GM19468 (cell line): Measurements from ENCODE around the gene DDX24.

Source experiments
- ATAC-seq: cut with Tn5 transposase; IDR thresholded peaks from one replicate; pipeline ENCODE4 v1.9.1; 2021; ENCODE audit warnings: mild to moderate bottlenecking, moderate library complexity, moderate number of reproducible peaks; ENCODE audit not compliant: unreplicated experiment; ENCODE audit errors: extremely low read depth

Gene DDX24, protein sequence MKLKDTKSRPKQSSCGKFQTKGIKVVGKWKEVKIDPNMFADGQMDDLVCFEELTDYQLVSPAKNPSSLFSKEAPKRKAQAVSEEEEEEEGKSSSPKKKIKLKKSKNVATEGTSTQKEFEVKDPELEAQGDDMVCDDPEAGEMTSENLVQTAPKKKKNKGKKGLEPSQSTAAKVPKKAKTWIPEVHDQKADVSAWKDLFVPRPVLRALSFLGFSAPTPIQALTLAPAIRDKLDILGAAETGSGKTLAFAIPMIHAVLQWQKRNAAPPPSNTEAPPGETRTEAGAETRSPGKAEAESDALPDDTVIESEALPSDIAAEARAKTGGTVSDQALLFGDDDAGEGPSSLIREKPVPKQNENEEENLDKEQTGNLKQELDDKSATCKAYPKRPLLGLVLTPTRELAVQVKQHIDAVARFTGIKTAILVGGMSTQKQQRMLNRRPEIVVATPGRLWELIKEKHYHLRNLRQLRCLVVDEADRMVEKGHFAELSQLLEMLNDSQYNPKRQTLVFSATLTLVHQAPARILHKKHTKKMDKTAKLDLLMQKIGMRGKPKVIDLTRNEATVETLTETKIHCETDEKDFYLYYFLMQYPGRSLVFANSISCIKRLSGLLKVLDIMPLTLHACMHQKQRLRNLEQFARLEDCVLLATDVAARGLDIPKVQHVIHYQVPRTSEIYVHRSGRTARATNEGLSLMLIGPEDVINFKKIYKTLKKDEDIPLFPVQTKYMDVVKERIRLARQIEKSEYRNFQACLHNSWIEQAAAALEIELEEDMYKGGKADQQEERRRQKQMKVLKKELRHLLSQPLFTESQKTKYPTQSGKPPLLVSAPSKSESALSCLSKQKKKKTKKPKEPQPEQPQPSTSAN

DNA sequence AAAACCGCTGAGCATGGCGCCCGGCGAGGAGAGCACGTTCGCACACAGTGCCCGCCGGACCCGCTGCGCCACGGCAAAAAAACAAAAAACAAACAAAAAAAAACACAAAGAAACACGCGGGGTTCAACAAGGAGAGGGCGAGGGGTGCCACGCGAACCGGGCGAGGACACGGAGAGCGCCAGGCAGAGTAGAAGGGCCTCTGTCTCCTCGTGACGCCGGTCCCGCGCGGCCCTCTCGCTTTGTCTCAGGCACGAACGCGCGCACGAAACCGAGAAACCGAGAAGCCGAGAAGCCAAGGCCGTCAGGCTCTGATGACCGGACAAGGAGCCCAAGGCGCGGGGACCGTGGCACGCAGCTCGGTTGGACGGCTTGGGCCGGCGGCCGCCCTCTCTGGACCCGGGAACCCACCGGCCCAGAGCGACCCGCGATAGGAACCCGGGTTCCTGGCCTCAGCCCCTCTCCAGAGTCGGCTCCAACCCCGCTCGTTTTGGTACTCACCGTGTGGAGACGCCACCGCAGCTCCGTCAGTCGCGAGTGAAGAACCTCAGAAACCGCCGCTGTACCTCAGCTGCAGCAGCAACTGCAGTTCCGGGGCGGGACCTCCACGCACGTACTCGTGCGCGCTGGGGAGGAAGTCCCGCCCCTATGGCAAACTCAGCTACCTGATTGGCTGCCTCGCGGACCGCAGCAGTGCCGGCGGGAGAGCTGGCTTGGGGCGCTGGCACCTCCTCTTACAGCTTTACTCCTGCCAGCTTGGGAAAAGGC, at the start of gene DDX24, which contains the start of gene IFI27L1:
TSS of gene DDX24 (minus strand) at position 582 of the 765 bp plus-strand sequence. CDS start 1,460 bp downstream, outside the sequence.
TSS of gene IFI27L1 (plus strand) at position 690 of the 765 bp plus-strand sequence. CDS start 15,628 bp downstream, outside the sequence.
- ATAC-seq: peak; percentile 99

GRCh38 chr14:94129758-94130414, 48.9 kb upstream of the DDX24 start:
- no peak for ATAC-seq

GRCh38 chr14:94129111-94129757, 48.2 kb upstream of the DDX24 start, which contains the start of gene IFI27L2:
Gene IFI27L2, minus strand, starts transcription at chr14:94129604. Its CDS starts 40 bp downstream, at chr14:94129564.
- ATAC-seq: peak; percentile 91

GRCh38 chr14:94128216-94128839, 47.3 kb upstream of the DDX24 start:
- ATAC-seq: no peak

DNA sequence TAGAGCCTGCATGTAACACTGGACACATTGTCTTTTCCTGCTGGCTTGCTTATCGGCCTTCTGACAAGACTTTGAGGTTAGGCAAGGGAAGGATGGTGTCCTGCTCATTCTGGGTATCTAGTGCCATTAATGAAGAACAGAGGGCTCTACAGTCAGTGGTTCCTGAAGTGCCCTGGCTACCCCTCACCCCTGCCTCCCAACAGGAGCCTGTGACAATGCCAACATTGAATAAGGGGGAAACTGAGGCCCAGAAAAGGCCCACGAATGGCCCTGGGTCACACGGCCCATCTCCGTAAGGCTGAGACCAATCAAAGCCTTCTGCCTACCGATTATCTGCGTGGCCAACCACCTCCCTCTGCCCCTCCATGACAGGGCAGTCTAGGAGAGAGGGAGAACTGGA, 46.3 kb upstream of the DDX24 start:
- ATAC-seq: no peak

GRCh38 chr14:94126800-94127199, 45.8 kb upstream of the DDX24 start:
- ATAC-seq: no peak

DNA sequence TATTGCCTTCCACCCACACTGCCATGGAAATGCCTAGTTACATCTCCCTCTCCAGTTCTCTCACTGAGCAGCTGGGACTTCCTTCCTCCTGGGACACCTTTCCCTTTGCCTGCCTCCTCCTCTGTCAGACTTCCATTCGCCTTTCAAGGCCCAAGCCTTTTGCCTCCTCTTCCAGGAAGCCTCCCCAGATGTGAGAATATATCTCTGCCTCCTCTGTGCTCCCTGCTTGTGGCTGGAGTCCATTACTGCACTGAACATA, 45.3 kb upstream of the DDX24 start:
- ATAC-seq: no peak

- no peak for ATAC-seq
Observed at GRCh38 chr14:94125659-94126418, 44.8 kb upstream of the DDX24 start.

DNA sequence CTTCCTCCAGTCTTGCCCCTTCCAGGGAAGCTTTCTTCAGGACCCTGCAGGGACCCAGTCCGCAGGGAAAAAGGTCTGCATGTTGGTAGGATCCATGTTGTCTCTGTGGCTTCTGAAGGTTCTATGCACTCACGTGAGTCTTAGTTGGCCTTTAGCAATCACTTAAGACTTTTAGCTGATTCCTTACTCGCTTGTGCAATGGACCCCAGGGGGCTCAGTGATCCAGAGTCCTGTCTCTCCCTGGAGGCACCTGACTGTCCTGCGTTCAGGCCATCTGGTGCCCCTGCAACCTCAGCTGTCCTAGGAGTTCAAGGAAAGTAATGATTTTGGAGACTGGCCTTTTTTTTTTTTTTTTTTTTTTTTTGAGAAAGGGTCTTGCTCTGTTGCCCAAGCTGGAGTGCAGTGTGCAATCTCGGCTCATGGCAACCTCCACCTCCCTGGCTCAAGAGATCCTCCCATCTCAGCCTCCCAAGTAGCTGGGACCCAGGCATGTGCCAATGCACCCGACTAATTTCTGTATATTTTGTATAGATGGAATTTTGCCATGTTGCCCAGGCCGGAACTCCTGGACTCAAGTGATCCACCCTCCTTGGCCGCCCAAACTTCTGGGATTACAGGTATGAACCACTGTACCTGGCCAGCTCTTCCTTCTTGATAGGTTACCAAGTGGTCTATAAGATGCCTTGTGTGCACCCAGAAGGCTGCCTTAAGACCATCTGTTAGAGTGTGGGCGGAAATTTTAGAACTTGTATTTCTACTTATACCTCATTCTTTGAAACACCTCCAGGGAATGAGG, 43.8 kb upstream of the DDX24 start:
- no peak for ATAC-seq

DNA sequence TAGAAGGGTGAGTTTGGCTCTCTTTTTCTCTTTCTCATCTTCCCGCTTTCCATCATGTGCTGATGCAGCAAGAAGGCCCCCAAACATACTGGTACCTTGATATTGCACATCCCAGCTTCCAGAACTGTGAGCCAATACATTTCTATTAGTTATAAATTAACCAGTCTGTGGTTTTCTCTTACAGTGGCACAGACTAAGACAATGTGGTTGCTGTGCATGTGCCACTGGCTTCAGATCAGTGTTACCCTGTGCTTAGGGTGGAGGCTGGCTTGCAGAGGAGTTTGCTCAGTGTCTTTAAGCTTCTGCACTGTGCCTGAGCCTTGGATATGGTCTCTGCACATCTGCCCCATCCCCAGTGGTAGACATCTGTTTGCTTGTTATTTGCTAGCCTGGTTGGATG, 42.9 kb upstream of the DDX24 start:
- no peak for ATAC-seq

DNA sequence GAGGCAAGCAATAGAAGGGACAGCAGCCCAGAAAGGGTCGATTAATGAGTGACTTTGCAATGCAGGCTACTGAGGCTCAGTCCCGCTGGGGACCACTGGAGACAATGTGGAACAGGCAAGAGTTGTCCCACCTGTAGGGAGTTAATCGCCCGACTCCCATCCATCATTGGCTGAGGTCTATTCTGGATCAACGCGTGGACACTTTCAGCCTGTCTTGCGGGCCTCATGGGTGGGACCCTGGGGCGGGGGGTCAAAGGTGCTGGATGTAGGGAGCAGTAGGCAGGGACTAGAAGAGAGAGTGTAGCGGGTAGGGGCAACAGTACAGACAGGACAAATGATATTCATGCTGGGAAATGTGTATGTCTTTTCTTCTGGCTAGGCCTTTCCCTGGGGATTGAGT, 42.3 kb upstream of the DDX24 start:
- ATAC-seq: no peak

DNA sequence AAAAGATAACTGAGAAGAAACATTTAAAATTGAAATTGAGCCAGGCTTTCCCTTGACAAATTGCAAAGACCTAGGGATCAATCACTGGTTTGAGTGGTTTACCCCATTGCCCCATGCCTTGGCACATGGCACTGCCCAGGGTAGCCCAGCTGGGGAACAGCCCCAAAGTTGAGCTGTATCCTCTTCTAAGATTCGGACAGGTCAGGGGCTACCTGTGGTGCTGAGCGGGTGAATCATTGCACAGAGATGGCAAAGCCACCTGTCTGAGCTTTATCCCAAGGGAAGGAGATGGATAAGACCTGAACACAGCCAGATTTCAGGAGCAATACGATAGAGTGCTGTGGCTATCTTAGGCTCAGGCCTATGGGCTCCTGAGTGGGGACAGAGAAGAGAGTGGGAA, 41.4 kb upstream of the DDX24 start:
- ATAC-seq: no peak

- no peak for ATAC-seq
Observed at GRCh38 chr14:94121485-94121884, 40.5 kb upstream of the DDX24 start.

DNA sequence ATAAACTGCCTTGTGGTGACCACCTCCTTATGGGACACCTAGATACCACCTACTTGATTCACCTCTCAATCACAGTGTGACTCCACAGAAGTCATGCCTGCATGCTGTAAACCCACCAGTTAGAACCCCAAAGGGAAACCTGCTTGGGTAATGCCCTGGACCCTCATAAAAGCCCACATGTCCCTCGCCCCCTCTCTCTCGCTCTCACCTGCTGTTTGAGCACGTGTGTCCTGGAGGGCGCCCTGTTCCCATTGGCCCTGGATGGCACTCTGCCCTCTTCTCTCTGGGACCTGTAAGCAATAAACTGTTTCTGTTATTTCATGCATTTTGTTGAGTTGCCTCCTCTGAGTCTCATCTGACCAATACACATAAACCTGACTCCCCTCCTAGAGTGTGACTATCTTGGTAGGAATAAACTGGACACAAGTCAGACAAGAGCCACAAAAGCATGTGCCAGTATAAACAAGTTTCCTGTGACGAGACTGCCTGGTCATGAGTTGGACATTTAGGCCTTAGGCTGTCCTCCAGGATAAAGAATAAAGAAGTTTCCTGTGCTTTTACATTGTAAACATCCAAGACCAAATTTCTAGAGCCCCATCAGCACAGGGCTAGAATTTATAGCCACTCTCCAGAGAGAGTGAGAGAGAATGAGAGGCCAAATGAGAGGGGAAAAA, 39.8 kb upstream of the DDX24 start:
- ATAC-seq: no peak

DNA sequence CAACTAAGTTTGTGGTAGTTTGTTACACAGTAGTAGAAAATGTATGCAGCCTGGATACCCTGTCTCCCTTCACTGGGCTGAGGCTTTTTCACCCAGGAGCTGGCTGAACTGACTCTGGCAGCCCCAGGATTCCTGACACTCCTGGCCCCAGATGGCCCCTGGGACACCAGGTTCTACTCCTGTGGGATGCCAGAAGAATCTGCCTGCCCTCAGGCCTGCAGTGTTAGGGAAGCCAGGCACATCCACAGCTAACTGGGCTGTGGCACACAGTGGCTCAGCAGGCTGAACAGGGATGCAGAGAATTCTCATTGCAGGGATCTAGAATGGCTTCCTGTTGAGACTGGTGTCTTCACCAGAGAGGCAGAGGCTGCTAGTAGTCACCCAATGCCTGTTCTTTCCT, 38.1 kb upstream of the DDX24 start:
- no peak for ATAC-seq

- ATAC-seq: no peak
Observed at GRCh38 chr14:94117856-94118255, 36.9 kb upstream of the DDX24 start.

DNA sequence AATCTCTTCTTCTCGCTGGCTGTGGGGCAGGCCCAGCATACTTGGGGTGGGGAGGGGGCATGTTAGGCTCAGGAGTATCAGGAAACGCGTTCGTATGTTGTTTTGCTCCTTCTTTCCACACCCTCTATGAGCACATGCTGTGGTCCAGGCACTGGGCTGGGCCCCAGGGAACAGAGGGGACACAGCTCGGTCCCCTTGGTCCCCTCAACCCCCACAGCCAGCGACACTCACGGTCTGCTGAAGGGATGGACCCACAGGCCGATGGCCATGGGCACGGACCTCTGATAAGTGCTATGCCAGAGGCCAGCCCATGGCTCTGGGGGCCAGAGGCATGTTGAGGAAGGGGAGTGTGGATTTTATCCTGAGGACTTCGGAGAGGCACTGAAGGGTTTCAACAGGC, 35.7 kb upstream of the DDX24 start:
- ATAC-seq: no peak
